GM12878 (cell line): ENCODE data around the gene CSNK1G3. TPM values are rescaled to one million over a fixed set of nuclear protein-coding genes. Genes with fewer than 3 reads are reported as not detected.

Source experiments
- ASH2L ChIP-seq: fragments of 300-600, 200-600 bp; sonication (generic); IDR thresholded peaks from 2 replicates; pipeline ENCODE4 v1.6.1; 2017; ENCODE audit warnings: low read depth, mild to moderate bottlenecking, borderline replicate concordance
- ATF7 ChIP-seq: fragments of 450-650 bp; IDR thresholded peaks from 2 replicates; pipeline ENCODE4 v1.6.1; 2016; ENCODE audit warnings: low read depth, mild to moderate bottlenecking
- BHLHE40 ChIP-seq, 2 experiments: fragments of 450-650 bp in 1 of 2; IDR thresholded peaks; 2 replicates each; pipeline ENCODE4 v1.6.1; 2011 to 2017; ENCODE audit warnings: low read depth in 2 of 2, borderline replicate concordance in 1 of 2, improper control_type of control experiment in 1 of 2, low read length in 1 of 2, mild to moderate bottlenecking in 1 of 2
- CEBPB ChIP-seq, 2 experiments: fragments of 150-350 bp in 1 of 2; IDR thresholded peaks; 2 replicates each; pipeline ENCODE4 v1.6.1; 2012 to 2014; ENCODE audit warnings: low read depth in 2 of 2, low read length in 2 of 2, borderline replicate concordance in 1 of 2, inconsistent platforms in 1 of 2
- CREB1 ChIP-seq: IDR thresholded peaks from 2 replicates; pipeline ENCODE4 v1.6.1; 2012; ENCODE audit warnings: low read depth, mild to moderate bottlenecking, inconsistent platforms
- EED ChIP-seq: sonication (generic); IDR thresholded peaks from 2 replicates; pipeline ENCODE4 v1.6.1; 2016; ENCODE audit warnings: antibody characterized with exemption, low read depth
- HDAC6 ChIP-seq: fragments of 200-600 bp; sonication (generic); IDR thresholded peaks from one replicate; pipeline ENCODE4 v1.8.0; 2017; ENCODE audit warnings: antibody characterized with exemption; ENCODE audit not compliant: unreplicated experiment
- IKZF2 ChIP-seq, 2 experiments: fragments of 450-650 bp; IDR thresholded peaks; 2 replicates each; pipeline ENCODE4 v1.6.1; 2017; ENCODE audit warnings: mild to moderate bottlenecking in 2 of 2, moderate library complexity in 2 of 2
- MTA2 ChIP-seq: fragments of 450-650 bp; IDR thresholded peaks from 2 replicates; pipeline ENCODE4 v1.6.1; 2016; ENCODE audit warnings: low read depth, mild to moderate bottlenecking, moderate library complexity
- NBN ChIP-seq: fragments of 450-650 bp; IDR thresholded peaks from 2 replicates; pipeline ENCODE4 v1.6.1; 2016
- POU2F2 ChIP-seq: IDR thresholded peaks from 3 replicates; pipeline ENCODE4 v1.6.1; 2011; ENCODE audit warnings: low read depth, mild to moderate bottlenecking, low read length, borderline replicate concordance
- TARDBP ChIP-seq: IDR thresholded peaks from 2 replicates; pipeline ENCODE4 v1.6.1; 2016; ENCODE audit warnings: borderline replicate concordance
- ZBED1 ChIP-seq: IDR thresholded peaks from 2 replicates; pipeline ENCODE4 v1.6.1; 2016; ENCODE audit warnings: borderline replicate concordance
- ZNF217 ChIP-seq: fragments of 450-650 bp; IDR thresholded peaks from 2 replicates; pipeline ENCODE4 v1.6.1; 2017; ENCODE audit warnings: antibody characterized with exemption, mild to moderate bottlenecking
- ZNF24 ChIP-seq: fragments of 450-650 bp; IDR thresholded peaks from 2 replicates; pipeline ENCODE4 v1.6.1; 2017; ENCODE audit warnings: antibody characterized with exemption, mild to moderate bottlenecking
- polyA plus RNA-seq, 11 experiments: library from polyadenylated mRNA; depleted of rRNA in 4 of 11; unstranded in 6 of 11; stranded (reverse) in 5 of 11; fragments of >200 nt; fragmentation: Nextera tagmentation in 4 of 11; fragmentation: Illumina TruSeq in 1 of 11; extraction: Ambion mirVana in 4 of 11; extraction: Trizol in 1 of 11; gene quantifications; 1 replicate in 1 of 11; 2 replicates in 10 of 11; pipeline versions ENCODE4 v1.2.1 to v1.2.3, GENCODE V29; 2011 to 2016; ENCODE audit warnings: inconsistent platforms in 2 of 11, missing spikeins in 2 of 11, low read depth in 1 of 11
- total RNA-seq, 4 experiments: library from RNA; depleted of rRNA in 3 of 4; stranded (reverse); fragments of >200 nt in 3 of 4; fragmentation: Illumina TruSeq in 1 of 4; extraction: Trizol in 1 of 4; gene quantifications; 2 replicates each; pipeline versions ENCODE4 v1.2.1 to v1.2.3, GENCODE V29; 2013 to 2021
- TF ChIP-seq, protein P1 (sequence below): fragments of 450-650 bp; IDR thresholded peaks from 2 replicates; pipeline ENCODE4 v1.6.1; 2017; ENCODE audit warnings: mild to moderate bottlenecking, moderate library complexity
- TF ChIP-seq, protein P2 (sequence below), 3 experiments: IDR thresholded peaks in 2 of 3; conservative IDR thresholded peaks in 1 of 3; 2 replicates each; pipeline ENCODE4 v1.5.1; 2011; ENCODE audit warnings: low read depth in 3 of 3, low read length in 3 of 3, mild to moderate bottlenecking in 3 of 3, control low read depth in 2 of 3, moderate library complexity in 2 of 3, inconsistent platforms in 1 of 3, mixed read lengths in 1 of 3; ENCODE audit not compliant: control insufficient read depth in 2 of 3, insufficient read depth in 1 of 3; ENCODE audit errors: extremely low read depth in 1 of 3
- TF ChIP-seq, protein P3 (sequence below): fragments of 450-650 bp; IDR thresholded peaks from 2 replicates; pipeline ENCODE4 v1.6.1; 2017; ENCODE audit warnings: borderline replicate concordance
- TF ChIP-seq, protein P4 (sequence below): fragments of 450-650 bp; IDR thresholded peaks from 2 replicates; pipeline ENCODE4 v1.6.1; 2017; ENCODE audit warnings: antibody characterized with exemption, mild to moderate bottlenecking, moderate library complexity

Gene CSNK1G3
- total and polyA plus RNA-seq, 10 of the 15 experiments (the other 5 are each of a cell fraction or from before 2014, with no cell fraction given) = 7.4 to 24.1 (median 17.9) TPM

DNA sequence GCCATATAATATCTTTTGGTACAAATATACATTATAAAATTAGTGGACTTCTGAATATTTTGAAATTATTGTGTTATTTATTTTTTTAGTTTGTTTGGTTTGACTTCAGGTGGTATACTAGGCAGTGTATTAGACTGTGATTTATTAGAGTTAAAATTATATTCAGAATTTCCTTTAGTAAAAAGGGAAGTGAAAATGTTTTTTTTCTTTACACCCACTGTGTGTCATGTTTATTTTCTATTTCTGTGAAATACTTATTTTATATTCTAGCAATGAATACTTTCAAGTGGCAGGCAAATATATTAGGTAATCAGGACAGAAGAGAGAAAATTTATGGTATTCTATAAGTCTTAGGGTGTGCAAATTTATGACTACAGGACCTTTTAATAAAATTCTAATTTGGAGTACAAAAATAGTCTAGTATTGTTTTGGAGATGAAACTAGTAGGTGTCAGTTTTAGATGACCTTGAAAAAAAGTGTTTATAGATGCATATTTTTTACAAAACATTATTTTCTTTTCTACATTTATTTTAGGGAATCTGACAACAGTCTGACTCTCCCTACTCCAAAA is 8.8 kb downstream of the CSNK1G3 start (continued):
- TF ChIP-seq, protein P1, sequence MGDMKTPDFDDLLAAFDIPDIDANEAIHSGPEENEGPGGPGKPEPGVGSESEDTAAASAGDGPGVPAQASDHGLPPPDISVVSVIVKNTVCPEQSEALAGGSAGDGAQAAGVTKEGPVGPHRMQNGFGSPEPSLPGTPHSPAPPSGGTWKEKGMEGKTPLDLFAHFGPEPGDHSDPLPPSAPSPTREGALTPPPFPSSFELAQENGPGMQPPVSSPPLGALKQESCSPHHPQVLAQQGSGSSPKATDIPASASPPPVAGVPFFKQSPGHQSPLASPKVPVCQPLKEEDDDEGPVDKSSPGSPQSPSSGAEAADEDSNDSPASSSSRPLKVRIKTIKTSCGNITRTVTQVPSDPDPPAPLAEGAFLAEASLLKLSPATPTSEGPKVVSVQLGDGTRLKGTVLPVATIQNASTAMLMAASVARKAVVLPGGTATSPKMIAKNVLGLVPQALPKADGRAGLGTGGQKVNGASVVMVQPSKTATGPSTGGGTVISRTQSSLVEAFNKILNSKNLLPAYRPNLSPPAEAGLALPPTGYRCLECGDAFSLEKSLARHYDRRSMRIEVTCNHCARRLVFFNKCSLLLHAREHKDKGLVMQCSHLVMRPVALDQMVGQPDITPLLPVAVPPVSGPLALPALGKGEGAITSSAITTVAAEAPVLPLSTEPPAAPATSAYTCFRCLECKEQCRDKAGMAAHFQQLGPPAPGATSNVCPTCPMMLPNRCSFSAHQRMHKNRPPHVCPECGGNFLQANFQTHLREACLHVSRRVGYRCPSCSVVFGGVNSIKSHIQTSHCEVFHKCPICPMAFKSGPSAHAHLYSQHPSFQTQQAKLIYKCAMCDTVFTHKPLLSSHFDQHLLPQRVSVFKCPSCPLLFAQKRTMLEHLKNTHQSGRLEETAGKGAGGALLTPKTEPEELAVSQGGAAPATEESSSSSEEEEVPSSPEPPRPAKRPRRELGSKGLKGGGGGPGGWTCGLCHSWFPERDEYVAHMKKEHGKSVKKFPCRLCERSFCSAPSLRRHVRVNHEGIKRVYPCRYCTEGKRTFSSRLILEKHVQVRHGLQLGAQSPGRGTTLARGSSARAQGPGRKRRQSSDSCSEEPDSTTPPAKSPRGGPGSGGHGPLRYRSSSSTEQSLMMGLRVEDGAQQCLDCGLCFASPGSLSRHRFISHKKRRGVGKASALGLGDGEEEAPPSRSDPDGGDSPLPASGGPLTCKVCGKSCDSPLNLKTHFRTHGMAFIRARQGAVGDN = no peak
- TF ChIP-seq, protein P2, sequence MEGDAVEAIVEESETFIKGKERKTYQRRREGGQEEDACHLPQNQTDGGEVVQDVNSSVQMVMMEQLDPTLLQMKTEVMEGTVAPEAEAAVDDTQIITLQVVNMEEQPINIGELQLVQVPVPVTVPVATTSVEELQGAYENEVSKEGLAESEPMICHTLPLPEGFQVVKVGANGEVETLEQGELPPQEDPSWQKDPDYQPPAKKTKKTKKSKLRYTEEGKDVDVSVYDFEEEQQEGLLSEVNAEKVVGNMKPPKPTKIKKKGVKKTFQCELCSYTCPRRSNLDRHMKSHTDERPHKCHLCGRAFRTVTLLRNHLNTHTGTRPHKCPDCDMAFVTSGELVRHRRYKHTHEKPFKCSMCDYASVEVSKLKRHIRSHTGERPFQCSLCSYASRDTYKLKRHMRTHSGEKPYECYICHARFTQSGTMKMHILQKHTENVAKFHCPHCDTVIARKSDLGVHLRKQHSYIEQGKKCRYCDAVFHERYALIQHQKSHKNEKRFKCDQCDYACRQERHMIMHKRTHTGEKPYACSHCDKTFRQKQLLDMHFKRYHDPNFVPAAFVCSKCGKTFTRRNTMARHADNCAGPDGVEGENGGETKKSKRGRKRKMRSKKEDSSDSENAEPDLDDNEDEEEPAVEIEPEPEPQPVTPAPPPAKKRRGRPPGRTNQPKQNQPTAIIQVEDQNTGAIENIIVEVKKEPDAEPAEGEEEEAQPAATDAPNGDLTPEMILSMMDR (IDR thresholded peaks at IDR 0.05 in 2 of 3, conservative IDR thresholded peaks at IDR 0.05 in 1 of 3; ENCODE audit: control insufficient read depth in 2 of 3, extremely low read depth in 1 of 3, insufficient read depth in 1 of 3, low read depth in 3 of 3, low read length in 3 of 3) = no peak
- TF ChIP-seq NBN (no peak), CREB1 (no peak), EED (no peak), HDAC6 (no peak), POU2F2 (no peak), TARDBP (no peak), ZNF24 (no peak), ATF7 (peak; percentile 90), ZNF217 (peak; percentile 69; the same call in 1 of the 2 replicates), BHLHE40 (IDR thresholded peaks at IDR 0.05; ENCODE audit: borderline replicate concordance in 1 of 2, low read depth in 2 of 2, low read length in 1 of 2) (0 out of 4 replicates have a peak, but pooled peaks of 1 of the 2 experiments have one; percentile 35), ZBED1 (no peak), CEBPB (IDR thresholded peaks at IDR 0.05; ENCODE audit: borderline replicate concordance in 1 of 2, low read depth in 2 of 2, low read length in 2 of 2) (peak in 1 of 2 experiments; percentile 56; a peak in 1 of 4 replicates), IKZF2 (IDR thresholded peaks at IDR 0.05) (peak; percentile 27 to 42; a peak in 2 of 4 replicates), ASH2L (no peak), MTA2 (peak; percentile 84)
- TF ChIP-seq, protein P3, sequence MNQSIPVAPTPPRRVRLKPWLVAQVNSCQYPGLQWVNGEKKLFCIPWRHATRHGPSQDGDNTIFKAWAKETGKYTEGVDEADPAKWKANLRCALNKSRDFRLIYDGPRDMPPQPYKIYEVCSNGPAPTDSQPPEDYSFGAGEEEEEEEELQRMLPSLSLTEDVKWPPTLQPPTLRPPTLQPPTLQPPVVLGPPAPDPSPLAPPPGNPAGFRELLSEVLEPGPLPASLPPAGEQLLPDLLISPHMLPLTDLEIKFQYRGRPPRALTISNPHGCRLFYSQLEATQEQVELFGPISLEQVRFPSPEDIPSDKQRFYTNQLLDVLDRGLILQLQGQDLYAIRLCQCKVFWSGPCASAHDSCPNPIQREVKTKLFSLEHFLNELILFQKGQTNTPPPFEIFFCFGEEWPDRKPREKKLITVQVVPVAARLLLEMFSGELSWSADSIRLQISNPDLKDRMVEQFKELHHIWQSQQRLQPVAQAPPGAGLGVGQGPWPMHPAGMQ = no peak
- TF ChIP-seq, protein P4, sequence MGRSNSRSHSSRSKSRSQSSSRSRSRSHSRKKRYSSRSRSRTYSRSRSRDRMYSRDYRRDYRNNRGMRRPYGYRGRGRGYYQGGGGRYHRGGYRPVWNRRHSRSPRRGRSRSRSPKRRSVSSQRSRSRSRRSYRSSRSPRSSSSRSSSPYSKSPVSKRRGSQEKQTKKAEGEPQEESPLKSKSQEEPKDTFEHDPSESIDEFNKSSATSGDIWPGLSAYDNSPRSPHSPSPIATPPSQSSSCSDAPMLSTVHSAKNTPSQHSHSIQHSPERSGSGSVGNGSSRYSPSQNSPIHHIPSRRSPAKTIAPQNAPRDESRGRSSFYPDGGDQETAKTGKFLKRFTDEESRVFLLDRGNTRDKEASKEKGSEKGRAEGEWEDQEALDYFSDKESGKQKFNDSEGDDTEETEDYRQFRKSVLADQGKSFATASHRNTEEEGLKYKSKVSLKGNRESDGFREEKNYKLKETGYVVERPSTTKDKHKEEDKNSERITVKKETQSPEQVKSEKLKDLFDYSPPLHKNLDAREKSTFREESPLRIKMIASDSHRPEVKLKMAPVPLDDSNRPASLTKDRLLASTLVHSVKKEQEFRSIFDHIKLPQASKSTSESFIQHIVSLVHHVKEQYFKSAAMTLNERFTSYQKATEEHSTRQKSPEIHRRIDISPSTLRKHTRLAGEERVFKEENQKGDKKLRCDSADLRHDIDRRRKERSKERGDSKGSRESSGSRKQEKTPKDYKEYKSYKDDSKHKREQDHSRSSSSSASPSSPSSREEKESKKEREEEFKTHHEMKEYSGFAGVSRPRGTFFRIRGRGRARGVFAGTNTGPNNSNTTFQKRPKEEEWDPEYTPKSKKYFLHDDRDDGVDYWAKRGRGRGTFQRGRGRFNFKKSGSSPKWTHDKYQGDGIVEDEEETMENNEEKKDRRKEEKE = no peak
